Panc1 (cell line): Measurements from ENCODE around the gene ZRANB3. TPM values are rescaled to one million over a fixed set of nuclear protein-coding genes. Genes with fewer than 3 reads are reported as not detected.

ENCODE experiments used
- ATAC-seq: fragments of 200-7000 bp; cut with Tn5 transposase; 2 replicates; pipeline ENCODE4 v1.9.1; 2020; ENCODE audit warnings: mild to moderate bottlenecking, moderate library complexity
- BruUV-seq: library from RNA; stranded (reverse); fragments of 400-500 nt; replicated peaks from 2 replicates; lab custom pipeline; 2021; lab: Mats Ljungman, UMichigan
- CTCF ChIA-PET: fragments of 300-600 bp; sonication (Branson Sonifier 250); formaldehyde crosslinking; loops from one replicate; lab custom pipeline; 2022; ENCODE audit warnings: antibody characterized with exemption; lab: Charles Lee
- POLR2A ChIA-PET: fragments of 300-600 bp; sonication (Branson Sonifier 250); formaldehyde crosslinking; loops from one replicate; lab custom pipeline; 2022; ENCODE audit warnings: antibody characterized with exemption; lab: Charles Lee
- DNase-seq: peaks from one replicate; pipeline ENCODE4 v3.0.0-alpha.2; 2010; ENCODE audit warnings: low read depth, low spot score
- H3K27ac ChIP-seq: 2 replicates; pipeline ENCODE4 v1.5.1; 2011; ENCODE audit warnings: mild to moderate bottlenecking, low read length, inconsistent platforms
- H3K27me3 ChIP-seq: fragments of 200-500 bp; sonication (Bioruptor generic); 2 replicates; pipeline ENCODE4 v1.6.0; 2014; ENCODE audit warnings: low read length, inconsistent platforms; ENCODE audit not compliant: control insufficient read depth, insufficient read depth
- H3K36me3 ChIP-seq: fragments of 200-500 bp; sonication (Bioruptor generic); 2 replicates; pipeline ENCODE4 v1.5.1; 2014; ENCODE audit warnings: inconsistent platforms, mild to moderate bottlenecking, low read length, moderate library complexity; ENCODE audit not compliant: control insufficient read depth, insufficient read depth
- H3K4me1 ChIP-seq: 2 replicates; pipeline ENCODE4 v1.5.1; 2011; ENCODE audit warnings: inconsistent platforms, mild to moderate bottlenecking, low read length, moderate library complexity; ENCODE audit not compliant: control insufficient read depth, insufficient read depth
- H3K4me3 ChIP-seq, 2 experiments: 2 replicates each; pipeline ENCODE4 v1.5.1; 2011 to 2012; ENCODE audit warnings: low read depth in 2 of 2, low read length in 2 of 2, mild to moderate bottlenecking in 2 of 2, inconsistent platforms in 1 of 2, moderate library complexity in 1 of 2
- H3K9me3 ChIP-seq: fragments of 200-500 bp; sonication (Bioruptor generic); 2 replicates; pipeline ENCODE4 v1.5.1; 2014; ENCODE audit warnings: low read depth, mild to moderate bottlenecking, inconsistent platforms, low read length, moderate library complexity; ENCODE audit not compliant: control insufficient read depth, insufficient read depth
- POLR2AphosphoS5 ChIP-seq: IDR thresholded peaks from 2 replicates; pipeline ENCODE4 v1.6.1; 2012; ENCODE audit warnings: mild to moderate bottlenecking, low read depth, low read length, moderate library complexity
- SIN3A ChIP-seq: IDR thresholded peaks from 2 replicates; pipeline ENCODE4 v1.6.1; 2012; ENCODE audit warnings: low read depth, mild to moderate bottlenecking, low read length, moderate library complexity, borderline replicate concordance; ENCODE audit not compliant: insufficient read depth
- TCF7L2 ChIP-seq: IDR thresholded peaks from 2 replicates; pipeline ENCODE4 v1.6.1; 2011; ENCODE audit warnings: mild to moderate bottlenecking, low read depth, low read length, inconsistent platforms
- in situ Hi-C: cut with HindIII; loops from 2 replicates; pipeline ENCODE4 v1.10.0; 2016; ENCODE audit warnings: low sequenced_read_pairs, low pct_unique_long_range_greater_than_20kb
- intact Hi-C: fragments of 100-400 bp; cut with micrococcal nuclease; formaldehyde crosslinking; loops from one replicate; pipeline ENCODE4 v1.10.0; 2022; ENCODE audit not compliant: unreplicated experiment
- total RNA-seq: library from RNA; stranded (reverse); gene quantifications from one replicate; pipeline ENCODE4 v1.2.1, GENCODE V29; 2021; ENCODE audit not compliant: unreplicated experiment
- TF ChIP-seq, protein P1 (sequence below): fragments of 450-650 bp; IDR thresholded peaks from 2 replicates; pipeline ENCODE4 v1.5.1; 2017; ENCODE audit warnings: mild to moderate bottlenecking
- TF ChIP-seq, protein P2 (sequence below), 2 experiments: IDR thresholded peaks; 2 replicates each; pipeline ENCODE4 v1.6.1; 2011 to 2012; ENCODE audit warnings: low read depth in 2 of 2, control low read depth in 1 of 2, low read length in 1 of 2, mild to moderate bottlenecking in 1 of 2, moderate library complexity in 1 of 2; ENCODE audit not compliant: insufficient read depth in 1 of 2

Gene ZRANB3
- total RNA-seq, 1 experiment from 2014 or later = 11.7 TPM

DNA sequence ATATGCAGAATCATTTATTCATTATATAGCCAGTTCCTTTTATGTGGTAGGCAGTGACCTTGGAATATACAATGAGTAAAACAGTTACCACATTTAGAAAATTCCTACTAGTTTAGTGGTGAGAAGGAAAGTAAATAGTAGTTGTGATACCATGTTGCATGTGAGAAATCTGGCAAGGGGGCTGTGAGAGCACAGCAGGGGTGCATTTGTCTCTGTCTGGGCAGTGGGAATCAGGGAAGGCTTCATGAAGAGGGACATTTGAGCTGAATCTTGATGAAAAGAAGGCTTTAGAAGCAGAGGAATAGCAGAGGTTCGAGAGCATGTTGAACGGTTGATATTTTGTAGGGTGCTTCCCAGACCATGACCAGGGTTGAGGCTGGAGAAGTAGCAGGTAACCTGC, 400.3 kb downstream of the ZRANB3 start:
- no peak overlapping the region for H3K4me3 ChIP-seq
- BruUV-seq = no TSS peak
- peaks cover 50% of the 10 kb centered on the region for H3K36me3 ChIP-seq
- H3K27me3 ChIP-seq = no peaks in the 10 kb centered on the region
- no peak for TF ChIP-seq SIN3A
- TF ChIP-seq, protein P1, sequence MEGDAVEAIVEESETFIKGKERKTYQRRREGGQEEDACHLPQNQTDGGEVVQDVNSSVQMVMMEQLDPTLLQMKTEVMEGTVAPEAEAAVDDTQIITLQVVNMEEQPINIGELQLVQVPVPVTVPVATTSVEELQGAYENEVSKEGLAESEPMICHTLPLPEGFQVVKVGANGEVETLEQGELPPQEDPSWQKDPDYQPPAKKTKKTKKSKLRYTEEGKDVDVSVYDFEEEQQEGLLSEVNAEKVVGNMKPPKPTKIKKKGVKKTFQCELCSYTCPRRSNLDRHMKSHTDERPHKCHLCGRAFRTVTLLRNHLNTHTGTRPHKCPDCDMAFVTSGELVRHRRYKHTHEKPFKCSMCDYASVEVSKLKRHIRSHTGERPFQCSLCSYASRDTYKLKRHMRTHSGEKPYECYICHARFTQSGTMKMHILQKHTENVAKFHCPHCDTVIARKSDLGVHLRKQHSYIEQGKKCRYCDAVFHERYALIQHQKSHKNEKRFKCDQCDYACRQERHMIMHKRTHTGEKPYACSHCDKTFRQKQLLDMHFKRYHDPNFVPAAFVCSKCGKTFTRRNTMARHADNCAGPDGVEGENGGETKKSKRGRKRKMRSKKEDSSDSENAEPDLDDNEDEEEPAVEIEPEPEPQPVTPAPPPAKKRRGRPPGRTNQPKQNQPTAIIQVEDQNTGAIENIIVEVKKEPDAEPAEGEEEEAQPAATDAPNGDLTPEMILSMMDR = no peak
- TF ChIP-seq TCF7L2 = no peak
- no peak for TF ChIP-seq POLR2AphosphoS5
- TF ChIP-seq, protein P2, sequence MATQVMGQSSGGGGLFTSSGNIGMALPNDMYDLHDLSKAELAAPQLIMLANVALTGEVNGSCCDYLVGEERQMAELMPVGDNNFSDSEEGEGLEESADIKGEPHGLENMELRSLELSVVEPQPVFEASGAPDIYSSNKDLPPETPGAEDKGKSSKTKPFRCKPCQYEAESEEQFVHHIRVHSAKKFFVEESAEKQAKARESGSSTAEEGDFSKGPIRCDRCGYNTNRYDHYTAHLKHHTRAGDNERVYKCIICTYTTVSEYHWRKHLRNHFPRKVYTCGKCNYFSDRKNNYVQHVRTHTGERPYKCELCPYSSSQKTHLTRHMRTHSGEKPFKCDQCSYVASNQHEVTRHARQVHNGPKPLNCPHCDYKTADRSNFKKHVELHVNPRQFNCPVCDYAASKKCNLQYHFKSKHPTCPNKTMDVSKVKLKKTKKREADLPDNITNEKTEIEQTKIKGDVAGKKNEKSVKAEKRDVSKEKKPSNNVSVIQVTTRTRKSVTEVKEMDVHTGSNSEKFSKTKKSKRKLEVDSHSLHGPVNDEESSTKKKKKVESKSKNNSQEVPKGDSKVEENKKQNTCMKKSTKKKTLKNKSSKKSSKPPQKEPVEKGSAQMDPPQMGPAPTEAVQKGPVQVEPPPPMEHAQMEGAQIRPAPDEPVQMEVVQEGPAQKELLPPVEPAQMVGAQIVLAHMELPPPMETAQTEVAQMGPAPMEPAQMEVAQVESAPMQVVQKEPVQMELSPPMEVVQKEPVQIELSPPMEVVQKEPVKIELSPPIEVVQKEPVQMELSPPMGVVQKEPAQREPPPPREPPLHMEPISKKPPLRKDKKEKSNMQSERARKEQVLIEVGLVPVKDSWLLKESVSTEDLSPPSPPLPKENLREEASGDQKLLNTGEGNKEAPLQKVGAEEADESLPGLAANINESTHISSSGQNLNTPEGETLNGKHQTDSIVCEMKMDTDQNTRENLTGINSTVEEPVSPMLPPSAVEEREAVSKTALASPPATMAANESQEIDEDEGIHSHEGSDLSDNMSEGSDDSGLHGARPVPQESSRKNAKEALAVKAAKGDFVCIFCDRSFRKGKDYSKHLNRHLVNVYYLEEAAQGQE (IDR thresholded peaks at IDR 0.05; ENCODE audit: insufficient read depth in 1 of 2, low read depth in 2 of 2, low read length in 1 of 2) = no peak
- DNase-seq = no peak
- H3K9me3 ChIP-seq = no peaks in the 10 kb centered on the region
- in situ Hi-C loops = no loop called here
- ATAC-seq = no peak
- CTCF ChIA-PET = no interaction called here
- H3K27ac ChIP-seq = no peak overlapping the region
- intact Hi-C loops = no loop called here
- no peaks in the 10 kb centered on the region for H3K4me1 ChIP-seq
- POLR2A ChIA-PET = no interaction called here

DNA sequence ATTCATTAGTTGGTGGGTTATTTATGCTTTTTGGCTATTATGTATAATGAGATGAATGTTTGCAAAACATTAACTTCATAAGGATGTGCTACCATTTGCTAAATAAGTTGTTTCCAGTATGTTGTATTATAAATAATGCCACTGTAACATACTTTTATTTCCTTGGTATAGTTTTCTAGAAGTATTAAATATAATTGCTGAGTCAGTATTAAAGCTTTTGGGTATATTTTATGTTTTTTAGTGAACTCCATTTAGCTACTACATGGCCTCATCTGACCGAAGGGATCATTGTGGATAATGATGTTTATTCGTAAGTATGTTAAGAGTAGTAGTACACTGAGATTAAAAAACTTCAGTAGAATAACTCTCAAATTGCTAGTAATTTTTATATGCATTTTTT, 405.1 kb downstream of the ZRANB3 start:
- no peaks in the 10 kb centered on the region for H3K9me3 ChIP-seq
- POLR2A ChIA-PET = no interaction called here
- no peaks in the 10 kb centered on the region for H3K4me1 ChIP-seq
- BruUV-seq = no TSS peak
- peaks cover 36% of the 10 kb centered on the region for H3K36me3 ChIP-seq
- TF ChIP-seq TCF7L2 (no peak), SIN3A (no peak), POLR2AphosphoS5 (no peak)
- TF ChIP-seq, protein P1 = no peak
- TF ChIP-seq, protein P2 (IDR thresholded peaks at IDR 0.05; ENCODE audit: insufficient read depth in 1 of 2, low read depth in 2 of 2, low read length in 1 of 2) = no peak
- no peaks in the 10 kb centered on the region for H3K27me3 ChIP-seq
- intact Hi-C loops (no loop called here), in situ Hi-C loops (no loop called here)
- H3K4me3 ChIP-seq = no peak overlapping the region
- ATAC-seq = no peak
- no peak overlapping the region for H3K27ac ChIP-seq
- CTCF ChIA-PET = no interaction called here
- no peak for DNase-seq
